H9 (cell line): ENCODE data around the gene ALPI. TPM values are rescaled to one million over a fixed set of nuclear protein-coding genes. Genes with fewer than 3 reads are reported as not detected.
"Not testable (repeated sequence)": the region's sequence is repeated elsewhere in the genome, so short reads cannot be mapped to it uniquely, and the experiment has no call there.

Source experiments
- DNase-seq: peaks from one replicate; pipeline ENCODE4 v3.0.0-alpha.2; 2017
- H2AFZ ChIP-seq: one replicate; pipeline ENCODE4 v1.6.1; 2013; ENCODE audit warnings: mild to moderate bottlenecking, low read length, control low read depth, moderate library complexity
- H2AK5ac ChIP-seq: 2 replicates; pipeline ENCODE4 v1.6.1; 2013; ENCODE audit warnings: low read length, control low read depth, mixed read lengths; ENCODE audit not compliant: insufficient read length
- H2BK120ac ChIP-seq: one replicate; pipeline ENCODE4 v1.6.1; 2013; ENCODE audit warnings: low read depth, mild to moderate bottlenecking, low read length, control low read depth, inconsistent platforms; ENCODE audit not compliant: poor library complexity, severe bottlenecking
- H2BK12ac ChIP-seq: 2 replicates; pipeline ENCODE4 v1.6.1; 2013; ENCODE audit warnings: low read length, control low read depth, mixed read lengths, low read depth; ENCODE audit not compliant: insufficient read length
- H2BK15ac ChIP-seq: 2 replicates; pipeline ENCODE4 v1.6.1; 2013; ENCODE audit warnings: low read depth, low read length, control low read depth
- H2BK20ac ChIP-seq: one replicate; pipeline ENCODE4 v1.6.1; 2013; ENCODE audit warnings: low read depth, mild to moderate bottlenecking, low read length, control low read depth, inconsistent platforms; ENCODE audit not compliant: poor library complexity, severe bottlenecking
- H2BK5ac ChIP-seq: 2 replicates; pipeline ENCODE4 v1.6.1; 2013; ENCODE audit warnings: low read length, control low read depth, mixed read lengths; ENCODE audit not compliant: insufficient read length
- H3K14ac ChIP-seq: 2 replicates; pipeline ENCODE4 v1.6.1; 2013; ENCODE audit warnings: low read length, control low read depth; ENCODE audit not compliant: insufficient read depth
- H3K18ac ChIP-seq: 2 replicates; pipeline ENCODE4 v1.6.1; 2013; ENCODE audit warnings: low read depth, mild to moderate bottlenecking, mixed read lengths, low read length, control low read depth; ENCODE audit not compliant: insufficient read length
- H3K23ac ChIP-seq: 2 replicates; pipeline ENCODE4 v1.6.1; 2013; ENCODE audit warnings: low read length, control low read depth, mixed read lengths, low read depth; ENCODE audit not compliant: insufficient read length
- H3K23me2 ChIP-seq: 2 replicates; pipeline ENCODE4 v1.6.1; 2013; ENCODE audit warnings: low read depth, mild to moderate bottlenecking, mixed read lengths, low read length, control low read depth; ENCODE audit not compliant: insufficient read length, poor library complexity, severe bottlenecking
- H3K27ac ChIP-seq: 2 replicates; pipeline ENCODE4 v1.5.1; 2013; ENCODE audit warnings: low read length, control low read depth, mixed read lengths, low read depth; ENCODE audit not compliant: insufficient read length
- H3K27me3 ChIP-seq: 2 replicates; pipeline ENCODE4 v1.6.1; 2013; ENCODE audit warnings: low read length, control low read depth, inconsistent platforms; ENCODE audit not compliant: insufficient read depth
- H3K4ac ChIP-seq: 2 replicates; pipeline ENCODE4 v1.6.1; 2013; ENCODE audit warnings: low read depth, mild to moderate bottlenecking, control low read depth, inconsistent platforms, low read length, moderate library complexity
- H3K4me1 ChIP-seq: 2 replicates; pipeline ENCODE4 v1.6.1; 2013; ENCODE audit warnings: low read length, control low read depth, inconsistent platforms; ENCODE audit not compliant: insufficient read depth
- H3K4me2 ChIP-seq: 2 replicates; pipeline ENCODE4 v1.6.1; 2013; ENCODE audit warnings: low read length, control low read depth, mixed read lengths; ENCODE audit not compliant: insufficient read length, insufficient read depth
- H3K56ac ChIP-seq: 2 replicates; pipeline ENCODE4 v1.6.1; 2013; ENCODE audit warnings: low read depth, mild to moderate bottlenecking, mixed read lengths, low read length, control low read depth; ENCODE audit not compliant: insufficient read length
- H3K79me1 ChIP-seq: 2 replicates; pipeline ENCODE4 v1.6.1; 2013; ENCODE audit warnings: low read depth, mild to moderate bottlenecking, moderate library complexity, low read length, control low read depth, inconsistent platforms; ENCODE audit not compliant: insufficient read depth, poor library complexity, severe bottlenecking
- H3K79me2 ChIP-seq: 2 replicates; pipeline ENCODE4 v1.6.1; 2013; ENCODE audit warnings: low read length, control low read depth, inconsistent platforms; ENCODE audit not compliant: insufficient read depth
- H3K9ac ChIP-seq: 2 replicates; pipeline ENCODE4 v1.6.1; 2013; ENCODE audit warnings: low read length, control low read depth, mixed read lengths; ENCODE audit not compliant: insufficient read length; ENCODE audit errors: extremely low read depth
- H3K9me3 ChIP-seq: one replicate; pipeline ENCODE4 v1.6.1; 2013; ENCODE audit warnings: low read depth, low read length, inconsistent platforms; ENCODE audit not compliant: control insufficient read depth
- H3T11ph ChIP-seq: one replicate; pipeline ENCODE4 v1.6.1; 2013; ENCODE audit warnings: mild to moderate bottlenecking, low read length, control low read depth, inconsistent platforms
- H4K20me1 ChIP-seq: one replicate; pipeline ENCODE4 v1.6.1; 2013; ENCODE audit not compliant: control insufficient read depth, insufficient read length, insufficient read depth
- H4K5ac ChIP-seq: 2 replicates; pipeline ENCODE4 v1.6.1; 2013; ENCODE audit warnings: low read depth, mild to moderate bottlenecking, mixed read lengths, low read length, control low read depth; ENCODE audit not compliant: insufficient read length
- H4K8ac ChIP-seq: replicated peaks from 2 replicates; pipeline ENCODE4 v1.6.1; 2013; ENCODE audit warnings: low read length, control low read depth, mixed read lengths, low read depth; ENCODE audit not compliant: insufficient read length
- H4K91ac ChIP-seq: 2 replicates; pipeline ENCODE4 v1.6.1; 2013; ENCODE audit warnings: low read depth, mild to moderate bottlenecking, moderate library complexity, mixed read lengths, low read length, control low read depth; ENCODE audit not compliant: insufficient read length
- H3K27ac Mint-ChIP-seq, 3 experiments: 2 replicates in 2 of 3; 3 replicates in 1 of 3; pipeline ENCODE4 v1.8.0; 2020 to 2021; ENCODE audit warnings: mixed read lengths in 3 of 3, mild to moderate bottlenecking in 1 of 3, moderate library complexity in 1 of 3
- H3K27me3 Mint-ChIP-seq: 2 replicates; pipeline ENCODE4 v1.8.0; 2021; ENCODE audit warnings: low read depth, mild to moderate bottlenecking, moderate library complexity, mixed read lengths
- H3K36me3 Mint-ChIP-seq, 3 experiments: 2 replicates in 2 of 3; 3 replicates in 1 of 3; pipeline ENCODE4 v1.8.0; 2020 to 2021; ENCODE audit warnings: low read depth in 3 of 3, mixed read lengths in 3 of 3; ENCODE audit not compliant: insufficient read depth in 1 of 3
- H3K4me1 Mint-ChIP-seq, 2 experiments: 2 replicates each; pipeline ENCODE4 v1.8.0; 2020; ENCODE audit warnings: mixed read lengths in 2 of 2
- H3K4me3 Mint-ChIP-seq, 2 experiments: 2 replicates in 1 of 2; 3 replicates in 1 of 2; pipeline ENCODE4 v1.8.0; 2020 to 2021; ENCODE audit warnings: mild to moderate bottlenecking in 2 of 2, mixed read lengths in 2 of 2, moderate library complexity in 1 of 2
- H3K9me3 Mint-ChIP-seq, 2 experiments: 2 replicates in 1 of 2; 3 replicates in 1 of 2; pipeline ENCODE4 v1.8.0; 2020; ENCODE audit warnings: mild to moderate bottlenecking in 2 of 2, mixed read lengths in 2 of 2, moderate library complexity in 1 of 2
- CTCF ChIP-seq: fragments of 200-600 bp; sonication (generic); conservative IDR thresholded peaks from 3 replicates; pipeline ENCODE4 v1.8.0; 2021; ENCODE audit warnings: antibody characterized with exemption, mild to moderate bottlenecking
- WGBS: extraction: QIAGEN DNeasy Blood & Tissue Kit; methylation state at CpG from one replicate; pipeline ENCODE4 v1.1.7; 2013; ENCODE audit warnings: missing lambda C conversion rate, low lambda C conversion rate, mixed read lengths; ENCODE audit not compliant: insufficient read length; ENCODE audit errors: extremely low coverage; 5-methylcytosine and 5-hydroxymethylcytosine counted together
- total RNA-seq: library from RNA; stranded (reverse); gene quantifications from 2 replicates; pipeline ENCODE4 v1.2.1, GENCODE V29; 2021

The ALPI gene
- total RNA-seq, 1 experiment from 2014 or later = not detected

GRCh38 chr2:232449964-232450363 lies 6.0 kb upstream of the ALPI start:
- no peak overlapping the region for H3K4me3 Mint-ChIP-seq
- peak; percentile 61 for DNase-seq

GRCh38 chr2:232451645-232452044 lies 4.3 kb upstream of the ALPI start:
- not testable (repeated sequence) for H2BK15ac ChIP-seq, H3K23ac ChIP-seq, H2AFZ ChIP-seq, H3T11ph ChIP-seq, H2BK12ac ChIP-seq, H3K56ac ChIP-seq, H3K79me2 ChIP-seq, DNase-seq, H3K9me3 Mint-ChIP-seq, H3K14ac ChIP-seq, H2BK120ac ChIP-seq, H2BK20ac ChIP-seq, H3K36me3 Mint-ChIP-seq, H3K9me3 ChIP-seq, H4K5ac ChIP-seq, H2BK5ac ChIP-seq, H2AK5ac ChIP-seq, H4K91ac ChIP-seq, H3K27me3 ChIP-seq, H3K23me2 ChIP-seq, H3K4me1 Mint-ChIP-seq, H3K4me3 Mint-ChIP-seq, H3K18ac ChIP-seq, H3K4me2 ChIP-seq, H3K27ac ChIP-seq, H4K20me1 ChIP-seq, H4K8ac ChIP-seq, H3K9ac ChIP-seq, H3K4me1 ChIP-seq, H3K27ac Mint-ChIP-seq, H3K4ac ChIP-seq, H3K79me1 ChIP-seq
- H3K27me3 Mint-ChIP-seq = peaks cover 15% of the 10 kb centered on the region
- no CpG with 5 or more reads among the region's 3 CpGs for WGBS

More at GRCh38 chr2:232449964-232450363, 6.0 kb upstream of the ALPI start:
- Histone ChIP-seq H3K27me3 (no peaks in the 10 kb centered on the region), H3K79me1 (no peaks in the 10 kb centered on the region), H3K79me2 (no peaks in the 10 kb centered on the region), H2BK20ac (no peak overlapping the region), H3K4me1 (no peaks in the 10 kb centered on the region), H3K23me2 (no peaks in the 10 kb centered on the region), H4K8ac (no peak overlapping the region), H3K9ac (no peak overlapping the region), H3K4ac (no peak overlapping the region), H3K27ac (no peak overlapping the region), H2BK12ac (no peak overlapping the region), H3K14ac (no peak overlapping the region), H4K20me1 (no peaks in the 10 kb centered on the region), H3T11ph (no peak overlapping the region), H2BK5ac (no peak overlapping the region), H3K56ac (no peak overlapping the region), H2AK5ac (no peak overlapping the region), H2BK15ac (no peak overlapping the region), H4K5ac (no peak overlapping the region), H4K91ac (no peak overlapping the region), H3K9me3 (no peaks in the 10 kb centered on the region), H3K23ac (no peak overlapping the region), H3K18ac (no peak overlapping the region), H3K4me2 (no peak overlapping the region), H2BK120ac (no peak overlapping the region), H2AFZ (no peak overlapping the region)
- WGBS = no CpG with 5 or more reads among the region's 12 CpGs
- no peak for TF ChIP-seq CTCF
- Mint-ChIP-seq H3K27ac (no peak overlapping the region), H3K27me3 (peaks cover 13% of the 10 kb centered on the region), H3K36me3 (no peaks in the 10 kb centered on the region), H3K9me3 (no peaks in the 10 kb centered on the region), H3K4me1 (no peaks in the 10 kb centered on the region)
